HG03520 (cell line): ENCODE measurements around the gene BCAS1.

Experiments
- ATAC-seq: cut with Tn5 transposase; IDR thresholded peaks from one replicate; pipeline ENCODE4 v1.9.1; 2021; ENCODE audit warnings: mild to moderate bottlenecking, moderate library complexity; ENCODE audit not compliant: unreplicated experiment

The BCAS1 gene

GRCh38 chr20:53948383-53949318 is 121.7 kb downstream of the BCAS1 start:
- ATAC-seq: no peak

GRCh38 chr20:53947501-53948195 is 122.7 kb downstream of the BCAS1 start:
- no peak for ATAC-seq

GRCh38 chr20:53946106-53946505 is 124.3 kb downstream of the BCAS1 start:
- ATAC-seq: no peak

GRCh38 chr20:53945478-53945877 is 124.9 kb downstream of the BCAS1 start:
- no peak for ATAC-seq

- ATAC-seq: no peak
Observed at GRCh38 chr20:53944796-53945195, 125.6 kb downstream of the BCAS1 start.

GRCh38 chr20:53943522-53944291 is 126.7 kb downstream of the BCAS1 start:
- no peak for ATAC-seq

- ATAC-seq: no peak
Observed at GRCh38 chr20:53942973-53943372, 127.4 kb downstream of the BCAS1 start.

GRCh38 chr20:53942472-53942816 is 128.0 kb downstream of the BCAS1 start:
- no peak for ATAC-seq

- no peak for ATAC-seq
Observed at GRCh38 chr20:53941680-53942471, 128.5 kb downstream of the BCAS1 start.

- ATAC-seq: no peak
Observed at GRCh38 chr20:53940907-53941545, 129.4 kb downstream of the BCAS1 start.

GRCh38 chr20:53940360-53940702 is 130.1 kb downstream of the BCAS1 start:
- no peak for ATAC-seq

- ATAC-seq: peak; percentile 56
Observed at GRCh38 chr20:53939572-53940359, 130.6 kb downstream of the BCAS1 start.

GRCh38 chr20:53939190-53939571 is 131.2 kb downstream of the BCAS1 start:
- ATAC-seq: no peak

- no peak for ATAC-seq
Observed at GRCh38 chr20:53938739-53939138, 131.7 kb downstream of the BCAS1 start.

GRCh38 chr20:53937929-53938367 is 132.4 kb downstream of the BCAS1 start:
- no peak for ATAC-seq

GRCh38 chr20:53937339-53937741 is 133.1 kb downstream of the BCAS1 start:
- ATAC-seq: no peak

GRCh38 chr20:53935344-53936084 is 134.9 kb downstream of the BCAS1 start:
- no peak for ATAC-seq

GRCh38 chr20:53934421-53935343 is 135.7 kb downstream of the BCAS1 start:
- ATAC-seq: no peak
